Hepatocyte (in vitro differentiated cells): ENCODE measurements around the gene DNAAF1. TPM values are rescaled to one million over a fixed set of nuclear protein-coding genes. Genes with fewer than 3 reads are reported as not detected.

Source experiments
- DNase-seq: peaks from one replicate; pipeline ENCODE4 v3.0.0-alpha.2; 2016; ENCODE audit warnings: low spot score
- H2AFZ ChIP-seq: fragments of 200-600 bp; sonication (generic); 2 replicates; pipeline ENCODE4 v1.6.0; 2016; ENCODE audit warnings: antibody characterized with exemption, mild to moderate bottlenecking
- H3K27ac ChIP-seq: fragments of 200-600 bp; sonication (generic); 2 replicates; pipeline ENCODE4 v1.5.1; 2016; ENCODE audit warnings: mild to moderate bottlenecking
- H3K27me3 ChIP-seq: fragments of 200-600 bp; sonication (generic); 2 replicates; pipeline ENCODE4 v1.6.1; 2016
- H3K36me3 ChIP-seq: fragments of 200-600 bp; sonication (generic); replicated peaks from 2 replicates; pipeline ENCODE4 v1.5.1; 2016; ENCODE audit warnings: low read depth; ENCODE audit not compliant: insufficient read depth
- H3K4me1 ChIP-seq: fragments of 200-600 bp; sonication (generic); 2 replicates; pipeline ENCODE4 v1.5.1; 2016; ENCODE audit warnings: mild to moderate bottlenecking, moderate library complexity; ENCODE audit not compliant: insufficient read depth
- H3K4me2 ChIP-seq: fragments of 200-600 bp; sonication (generic); 2 replicates; pipeline ENCODE4 v1.6.0; 2016
- H3K4me3 ChIP-seq: fragments of 200-600 bp; sonication (generic); 2 replicates; pipeline ENCODE4 v1.5.1; 2016; ENCODE audit warnings: mild to moderate bottlenecking
- H3K79me2 ChIP-seq: fragments of 200-600 bp; sonication (generic); 2 replicates; pipeline ENCODE4 v1.6.0; 2017; ENCODE audit warnings: mild to moderate bottlenecking
- H3K9me2 ChIP-seq: fragments of 200-600 bp; sonication (generic); replicated peaks from 2 replicates; pipeline ENCODE4 v1.6.0; 2017; ENCODE audit warnings: mild to moderate bottlenecking; ENCODE audit not compliant: insufficient read depth
- H3K9me3 ChIP-seq: fragments of 200-600 bp; sonication (generic); 2 replicates; pipeline ENCODE4 v1.5.1; 2016; ENCODE audit warnings: low read depth, mild to moderate bottlenecking
- H4K20me1 ChIP-seq: fragments of 200-600 bp; sonication (generic); 2 replicates; pipeline ENCODE4 v1.6.0; 2016; ENCODE audit warnings: mild to moderate bottlenecking; ENCODE audit not compliant: insufficient read depth, poor library complexity, severe bottlenecking
- CTCF ChIP-seq: fragments of 200-600 bp; sonication (generic); IDR thresholded peaks from 2 replicates; pipeline ENCODE4 v1.5.1; 2016; ENCODE audit warnings: antibody characterized with exemption, mild to moderate bottlenecking; ENCODE audit not compliant: poor library complexity
- EZH2 ChIP-seq: fragments of 200-600 bp; sonication (generic); IDR thresholded peaks from 2 replicates; pipeline ENCODE4 v1.6.1; 2016; ENCODE audit warnings: antibody characterized with exemption, mild to moderate bottlenecking, borderline replicate concordance
- EZH2phosphoT487 ChIP-seq: fragments of 200-600 bp; sonication (generic); IDR thresholded peaks from one replicate; pipeline ENCODE4 v1.6.1; 2018; ENCODE audit warnings: antibody characterized with exemption, mild to moderate bottlenecking, low read depth, moderate library complexity; ENCODE audit not compliant: unreplicated experiment, severe bottlenecking
- WGBS: methylation state at CpG from one replicate; pipeline ENCODE4 v1.1.6; 2016; ENCODE audit warnings: low lambda C conversion rate; ENCODE audit errors: missing lambda C conversion rate; 5-methylcytosine and 5-hydroxymethylcytosine counted together
- polyA plus RNA-seq: library from polyadenylated mRNA; unstranded; fragments of >200 nt; fragmentation: Nextera tagmentation; extraction: Ambion mirVana; gene quantifications from 2 replicates; pipeline ENCODE4 v1.2.1, GENCODE V29; 2016
- total RNA-seq: library from RNA; depleted of rRNA; stranded (reverse); fragments of >200 nt; gene quantifications from 2 replicates; pipeline ENCODE4 v1.2.3, GENCODE V29; 2014

Gene DNAAF1
- total and polyA plus RNA-seq, 2 experiments from 2014 or later = 0.13 to 0.31 TPM

- Histone ChIP-seq H3K79me2 (peaks cover 85% of the 10 kb centered on the region), H3K4me1 (peaks cover 10% of the 10 kb centered on the region), H2AFZ (no peak overlapping the region), H3K27ac (no peak overlapping the region), H4K20me1 (peaks cover 3% of the 10 kb centered on the region), H3K4me3 (no peak overlapping the region), H3K4me2 (no peak overlapping the region), H3K36me3 (no peaks in the 10 kb centered on the region), H3K9me2 (no peaks in the 10 kb centered on the region), H3K9me3 (no peaks in the 10 kb centered on the region), H3K27me3 (no peaks in the 10 kb centered on the region)
- TF ChIP-seq CTCF = no peak
- no peak for TF ChIP-seq EZH2phosphoT487
- no peak for TF ChIP-seq EZH2
- DNase-seq = no peak
- 85% methylated on average over 11 of the region's 11 CpGs for WGBS
These were observed 8.6 kb upstream of the DNAAF1 start for GRCh38 chr16:84136331-84137125.

GRCh38 chr16:84137287-84137686 is 7.8 kb upstream of the DNAAF1 start:
- Histone ChIP-seq H3K9me3 (no peaks in the 10 kb centered on the region), H3K4me3 (no peak overlapping the region), H2AFZ (no peak overlapping the region), H3K27ac (no peak overlapping the region), H4K20me1 (peaks cover 3% of the 10 kb centered on the region), H3K27me3 (no peaks in the 10 kb centered on the region), H3K79me2 (peaks cover 88% of the 10 kb centered on the region), H3K9me2 (no peaks in the 10 kb centered on the region), H3K4me1 (peaks cover 10% of the 10 kb centered on the region), H3K36me3 (no peaks in the 10 kb centered on the region), H3K4me2 (no peak overlapping the region)
- TF ChIP-seq CTCF = no peak
- TF ChIP-seq EZH2 = no peak
- no peak for TF ChIP-seq EZH2phosphoT487
- 94% methylated on average over 7 of the region's 8 CpGs for WGBS
- DNase-seq = no peak

- Histone ChIP-seq H3K36me3 (no peaks in the 10 kb centered on the region), H3K9me2 (no peaks in the 10 kb centered on the region), H3K4me1 (peaks cover 10% of the 10 kb centered on the region), H2AFZ (no peak overlapping the region), H3K4me3 (no peak overlapping the region), H3K27me3 (no peaks in the 10 kb centered on the region), H3K79me2 (peaks cover 90% of the 10 kb centered on the region), H3K4me2 (no peak overlapping the region), H3K27ac (peak overlapping the region; percentile 90), H4K20me1 (peaks cover 3% of the 10 kb centered on the region), H3K9me3 (no peaks in the 10 kb centered on the region)
- 83% methylated on average over 7 of the region's 7 CpGs for WGBS
- DNase-seq = no peak
- TF ChIP-seq CTCF = no peak
- no peak for TF ChIP-seq EZH2
- no peak for TF ChIP-seq EZH2phosphoT487
These were observed 7.2 kb upstream of the DNAAF1 start for GRCh38 chr16:84137769-84138357.
